IPS-20b (cell line): ENCODE measurements around the gene ANTKMT.

Experiments used
- H3K27ac ChIP-seq: one replicate; pipeline ENCODE4 v1.5.1; 2013; ENCODE audit warnings: low read length
- H3K27me3 ChIP-seq: 2 replicates; pipeline ENCODE4 v1.6.1; 2013; ENCODE audit warnings: mild to moderate bottlenecking, low read length, inconsistent platforms; ENCODE audit not compliant: insufficient read depth
- H3K36me3 ChIP-seq: 2 replicates; pipeline ENCODE4 v1.6.1; 2013; ENCODE audit warnings: low read depth, mild to moderate bottlenecking, inconsistent platforms, low read length, moderate library complexity; ENCODE audit not compliant: insufficient read depth
- H3K4me1 ChIP-seq: 2 replicates; pipeline ENCODE4 v1.6.1; 2013; ENCODE audit warnings: mild to moderate bottlenecking, control low read depth, inconsistent platforms, low read length, moderate library complexity; ENCODE audit not compliant: insufficient read depth
- H3K4me3 ChIP-seq: 2 replicates; pipeline ENCODE4 v1.5.1; 2013; ENCODE audit warnings: mild to moderate bottlenecking, low read length, inconsistent platforms
- H3K9ac ChIP-seq: 2 replicates; pipeline ENCODE4 v1.6.1; 2013; ENCODE audit warnings: low read depth, mild to moderate bottlenecking, inconsistent platforms, low read length, moderate library complexity
- H3K9me3 ChIP-seq: 2 replicates; pipeline ENCODE4 v1.6.1; 2013; ENCODE audit warnings: mild to moderate bottlenecking, low read depth, low read length, inconsistent platforms; ENCODE audit not compliant: insufficient read depth

The ANTKMT gene

GRCh38 chr16:721765-722540, 1.0 kb downstream of the ANTKMT start:
- H3K36me3 ChIP-seq: no peaks in the 10 kb centered on the region
- no peak overlapping the region; the same call in 1 of the 2 replicates for H3K4me3 ChIP-seq
- H3K9me3 ChIP-seq: no peaks in the 10 kb centered on the region
- H3K4me1 ChIP-seq: no peaks in the 10 kb centered on the region
- H3K9ac ChIP-seq: no peak overlapping the region
- H3K27ac ChIP-seq: no peak overlapping the region
- H3K27me3 ChIP-seq: peaks cover 44% of the 10 kb centered on the region

- Histone ChIP-seq H3K27ac (no peak overlapping the region), H3K4me1 (no peaks in the 10 kb centered on the region), H3K36me3 (no peaks in the 10 kb centered on the region), H3K9ac (no peak overlapping the region), H3K27me3 (peaks cover 42% of the 10 kb centered on the region), H3K4me3 (no peak overlapping the region), H3K9me3 (no peaks in the 10 kb centered on the region)
Measured at GRCh38 chr16:722835-723633, 2.1 kb downstream of the ANTKMT start.

DNA sequence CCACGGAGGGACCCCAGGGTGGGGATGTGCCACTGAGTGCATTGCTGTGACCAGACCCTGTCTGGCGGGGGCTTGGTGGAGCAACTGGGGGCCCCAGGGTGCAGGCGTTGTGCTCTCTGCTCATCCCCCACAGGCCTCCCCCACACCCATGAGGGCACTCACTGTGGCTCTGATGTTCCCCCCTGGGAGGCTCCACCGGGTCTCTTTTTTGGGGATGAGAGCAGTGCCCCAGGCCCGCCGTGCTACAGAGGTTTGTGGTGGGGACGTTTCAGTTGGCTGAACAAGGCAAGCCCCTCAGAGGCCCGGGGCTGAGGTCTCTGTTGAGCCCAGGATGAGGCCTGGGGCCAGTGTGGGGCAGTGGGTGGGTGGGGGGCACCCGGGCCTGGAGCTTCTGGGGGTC, 2.7 kb downstream of the ANTKMT start:
- H3K27me3 ChIP-seq: peaks cover 35% of the 10 kb centered on the region
- H3K27ac ChIP-seq: no peak overlapping the region
- H3K4me3 ChIP-seq: no peak overlapping the region
- H3K9ac ChIP-seq: no peak overlapping the region
- no peaks in the 10 kb centered on the region for H3K36me3 ChIP-seq
- no peaks in the 10 kb centered on the region for H3K4me1 ChIP-seq
- no peaks in the 10 kb centered on the region for H3K9me3 ChIP-seq

- Histone ChIP-seq H3K27ac (no peak overlapping the region), H3K36me3 (no peaks in the 10 kb centered on the region), H3K9ac (no peak overlapping the region), H3K4me1 (no peaks in the 10 kb centered on the region), H3K4me3 (no peak overlapping the region), H3K9me3 (no peaks in the 10 kb centered on the region), H3K27me3 (peaks cover 28% of the 10 kb centered on the region)
Measured at GRCh38 chr16:724188-725040, 3.5 kb downstream of the ANTKMT start.

GRCh38 chr16:725041-725376, 4.1 kb downstream of the ANTKMT start:
- Histone ChIP-seq H3K36me3 (no peaks in the 10 kb centered on the region), H3K27me3 (peaks cover 25% of the 10 kb centered on the region), H3K9ac (no peak overlapping the region), H3K27ac (no peak overlapping the region), H3K9me3 (no peaks in the 10 kb centered on the region), H3K4me3 (no peak overlapping the region), H3K4me1 (no peaks in the 10 kb centered on the region)

GRCh38 chr16:725463-726187, 4.7 kb downstream of the ANTKMT start:
- Histone ChIP-seq H3K4me1 (no peaks in the 10 kb centered on the region), H3K9me3 (no peaks in the 10 kb centered on the region), H3K36me3 (no peaks in the 10 kb centered on the region), H3K27me3 (peaks cover 25% of the 10 kb centered on the region), H3K27ac (no peak overlapping the region), H3K9ac (no peak overlapping the region), H3K4me3 (no peak overlapping the region)

- no peaks in the 10 kb centered on the region for H3K9me3 ChIP-seq
- no peaks in the 10 kb centered on the region for H3K4me1 ChIP-seq
- H3K27me3 ChIP-seq: peaks cover 25% of the 10 kb centered on the region
- no peaks in the 10 kb centered on the region for H3K36me3 ChIP-seq
- H3K9ac ChIP-seq: no peak overlapping the region
- peak overlapping the region; percentile 60; the same call in 1 of the 2 replicates for H3K4me3 ChIP-seq
- no peak overlapping the region for H3K27ac ChIP-seq
Measured at GRCh38 chr16:726188-726437, 5.2 kb downstream of the ANTKMT start.

GRCh38 chr16:726438-727290, 5.7 kb downstream of the ANTKMT start, which contains the start of the genes CCDC78 and HAGHL:
CCDC78 (minus strand) TSS chr16:726443; CDS start chr16:726367, 76 bp downstream.
HAGHL (plus strand) TSS chr16:727106; CDS start chr16:727510, 404 bp downstream.
- H3K27ac ChIP-seq: no peak within 1 kb of the TSS
- H3K4me1 ChIP-seq: no peaks in the 10 kb centered on the region
- peaks cover 25% of the 10 kb centered on the region for H3K27me3 ChIP-seq
- peak within 1 kb of the TSS; percentile 15; the same call in 1 of the 2 replicates for H3K9ac ChIP-seq
- peak within 1 kb of the TSS; percentile 62 for H3K4me3 ChIP-seq
- no peaks in the 10 kb centered on the region for H3K9me3 ChIP-seq
- H3K36me3 ChIP-seq: no peaks in the 10 kb centered on the region

- H3K4me3 ChIP-seq: peak overlapping the region; percentile 62
- peaks cover 25% of the 10 kb centered on the region for H3K27me3 ChIP-seq
- no peak overlapping the region for H3K27ac ChIP-seq
- peak overlapping the region; percentile 15; the same call in 1 of the 2 replicates for H3K9ac ChIP-seq
- no peaks in the 10 kb centered on the region for H3K4me1 ChIP-seq
- H3K9me3 ChIP-seq: no peaks in the 10 kb centered on the region
- no peaks in the 10 kb centered on the region; the same call in 1 of the 2 replicates for H3K36me3 ChIP-seq
Measured at GRCh38 chr16:727291-727977, 6.5 kb downstream of the ANTKMT start.
